HepG2 (cell line): ENCODE results near the gene TCF25. TPM values are rescaled to one million over a fixed set of nuclear protein-coding genes. Genes with fewer than 3 reads are reported as not detected.
A peak's percentile ranks its signal among the peaks of the same experiment; 100 is the strongest.

Source experiments
- ARHGAP35 ChIP-seq: sonication (generic); formaldehyde crosslinking; IDR thresholded peaks from 2 replicates; pipeline ENCODE4 v1.9.0; 2022; ENCODE audit warnings: mild to moderate bottlenecking, inconsistent platforms, moderate library complexity, missing genetic modification reagents, borderline replicate concordance
- HNRNPL ChIP-seq: fragments of 200-400 bp; formaldehyde crosslinking; IDR thresholded peaks from 2 replicates; pipeline ENCODE4 v1.6.1; 2017; ENCODE audit warnings: mild to moderate bottlenecking, low read depth, low read length
- HOXA5 ChIP-seq: sonication (generic); formaldehyde crosslinking; IDR thresholded peaks from 2 replicates; pipeline ENCODE4 v1.4.0; 2020; ENCODE audit warnings: missing genetic modification reagents
- MAX ChIP-seq: IDR thresholded peaks from 2 replicates; pipeline ENCODE4 v1.6.1; 2012; ENCODE audit warnings: inconsistent platforms
- MEF2D ChIP-seq: sonication (generic); formaldehyde crosslinking; IDR thresholded peaks from 2 replicates; pipeline ENCODE4 v1.5.1; 2020; ENCODE audit warnings: mild to moderate bottlenecking, missing genetic modification reagents
- MEIS2 ChIP-seq: sonication (generic); formaldehyde crosslinking; IDR thresholded peaks from 2 replicates; pipeline ENCODE4 v1.9.0; 2021; ENCODE audit warnings: mild to moderate bottlenecking, missing genetic modification reagents
- MLXIP ChIP-seq: sonication (generic); formaldehyde crosslinking; IDR thresholded peaks from 2 replicates; pipeline ENCODE4 v1.9.0; 2021; ENCODE audit warnings: missing genetic modification reagents, borderline replicate concordance
- NFIC ChIP-seq: IDR thresholded peaks from 2 replicates; pipeline ENCODE4 v1.6.1; 2012; ENCODE audit warnings: mild to moderate bottlenecking, low read length, inconsistent platforms
- NFKB2 ChIP-seq: sonication (generic); formaldehyde crosslinking; IDR thresholded peaks from 2 replicates; pipeline ENCODE4 v1.4.0; 2020; ENCODE audit warnings: missing genetic modification reagents, borderline replicate concordance
- REXO4 ChIP-seq: sonication (generic); formaldehyde crosslinking; IDR thresholded peaks from 2 replicates; pipeline ENCODE4 v1.8.0; 2022; ENCODE audit warnings: missing genetic modification reagents, mild to moderate bottlenecking, borderline replicate concordance
- YEATS4 ChIP-seq: sonication (generic); formaldehyde crosslinking; IDR thresholded peaks from 2 replicates; pipeline ENCODE4 v1.4.0; 2020; ENCODE audit warnings: missing genetic modification reagents, borderline replicate concordance
- ZFYVE20 ChIP-seq: sonication (generic); formaldehyde crosslinking; IDR thresholded peaks from 2 replicates; pipeline ENCODE4 v1.8.0; 2023; ENCODE audit warnings: low read depth, mild to moderate bottlenecking, moderate library complexity, missing genetic modification reagents, borderline replicate concordance
- ZNF101 ChIP-seq: sonication (generic); formaldehyde crosslinking; IDR thresholded peaks from 2 replicates; pipeline ENCODE4 v1.4.0; 2020; ENCODE audit warnings: mild to moderate bottlenecking, low read depth, missing genetic modification reagents, borderline replicate concordance
- ZNF766 ChIP-seq: sonication (generic); formaldehyde crosslinking; IDR thresholded peaks from 2 replicates; pipeline ENCODE4 v1.5.0; 2020; ENCODE audit warnings: missing genetic modification reagents, borderline replicate concordance
- ZNF773 ChIP-seq: sonication (generic); formaldehyde crosslinking; IDR thresholded peaks from 2 replicates; pipeline ENCODE4 v1.4.0; 2020; ENCODE audit warnings: missing genetic modification reagents, borderline replicate concordance
- polyA plus RNA-seq, 8 experiments: library from polyadenylated mRNA; depleted of rRNA in 3 of 8; stranded (reverse) in 7 of 8; unstranded in 1 of 8; fragments of >200 nt; fragmentation: Illumina TruSeq in 4 of 8; extraction: Trizol in 4 of 8; gene quantifications; 2 replicates each; pipeline versions ENCODE4 v1.2.1 to v1.2.3, GENCODE V29; 2011 to 2016; ENCODE audit warnings: low read depth in 4 of 8, missing spikeins in 1 of 8, mixed read lengths in 1 of 8; ENCODE audit not compliant: insufficient read depth in 1 of 8
- total RNA-seq, 5 experiments: library from RNA; depleted of rRNA; stranded (reverse); fragments of >200 nt; fragmentation: Illumina TruSeq; extraction: Trizol; gene quantifications; 2 replicates each; pipeline ENCODE4 v1.2.3, GENCODE V29; 2016; ENCODE audit warnings: low read depth in 1 of 5
- TF ChIP-seq, protein P1 (sequence below): sonication (generic); formaldehyde crosslinking; IDR thresholded peaks from 2 replicates; pipeline ENCODE4 v1.4.0; 2020; ENCODE audit warnings: missing genetic modification reagents
- TF ChIP-seq, protein P2 (sequence below), 2 experiments: sonication (generic) in 1 of 2; formaldehyde crosslinking in 1 of 2; IDR thresholded peaks; 2 replicates each; pipeline versions ENCODE4 v1.6.1 to v1.9.0; 2014 to 2022; ENCODE audit warnings: antibody characterized with exemption in 1 of 2, borderline replicate concordance in 1 of 2, inconsistent platforms in 1 of 2, low read depth in 1 of 2, missing genetic modification reagents in 1 of 2

Gene TCF25
- total and polyA plus RNA-seq, 2 of the 13 experiments (the other 11 are each of a cell fraction or from before 2014, with no cell fraction given): 138 to 206 TPM

DNA sequence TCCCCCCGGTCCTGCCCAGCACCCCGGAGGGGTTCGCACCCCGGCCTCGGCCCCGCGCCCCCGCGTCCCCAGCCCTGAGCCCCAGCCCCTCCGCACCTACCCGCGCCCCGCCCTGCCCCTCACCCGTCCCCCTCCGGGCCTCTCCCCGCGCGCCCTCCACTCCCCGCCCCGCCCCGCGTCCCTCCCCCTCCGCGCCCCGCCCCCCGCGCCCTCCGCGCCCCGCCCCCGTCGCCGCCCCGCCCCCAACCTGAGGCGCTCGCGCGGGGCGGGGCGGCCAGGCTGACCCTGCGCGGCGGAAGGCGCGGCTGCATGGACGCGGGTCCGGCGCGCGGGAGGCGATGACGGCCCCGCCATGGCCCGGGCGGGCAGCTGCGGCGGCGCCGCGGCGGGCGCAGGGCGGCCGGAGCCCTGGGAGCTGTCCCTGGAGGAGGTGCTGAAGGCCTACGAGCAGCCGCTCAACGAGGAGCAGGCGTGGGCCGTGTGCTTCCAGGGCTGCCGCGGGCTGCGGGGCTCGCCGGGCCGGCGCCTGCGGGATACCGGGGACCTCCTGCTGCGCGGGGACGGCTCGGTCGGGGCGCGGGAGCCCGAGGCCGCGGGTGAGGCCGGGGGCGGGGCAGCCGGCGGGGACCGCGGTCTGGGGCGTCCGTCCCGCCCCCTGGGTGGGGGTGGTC, 45.1 kb upstream of the TCF25 start, which contains the start of gene SPIRE2 (continued):
- TF ChIP-seq YEATS4 (CRISPR knock-in tag): peak; percentile 78
- no peak for TF ChIP-seq ARHGAP35 (CRISPR knock-in tag)
- TF ChIP-seq MEF2D (CRISPR knock-in tag): no peak
- TF ChIP-seq NFIC: no peak
- 0 out of 2 replicates have a peak, but pooled peaks have one; percentile 45 for TF ChIP-seq ZNF773 (CRISPR knock-in tag)
- TF ChIP-seq, protein P1, sequence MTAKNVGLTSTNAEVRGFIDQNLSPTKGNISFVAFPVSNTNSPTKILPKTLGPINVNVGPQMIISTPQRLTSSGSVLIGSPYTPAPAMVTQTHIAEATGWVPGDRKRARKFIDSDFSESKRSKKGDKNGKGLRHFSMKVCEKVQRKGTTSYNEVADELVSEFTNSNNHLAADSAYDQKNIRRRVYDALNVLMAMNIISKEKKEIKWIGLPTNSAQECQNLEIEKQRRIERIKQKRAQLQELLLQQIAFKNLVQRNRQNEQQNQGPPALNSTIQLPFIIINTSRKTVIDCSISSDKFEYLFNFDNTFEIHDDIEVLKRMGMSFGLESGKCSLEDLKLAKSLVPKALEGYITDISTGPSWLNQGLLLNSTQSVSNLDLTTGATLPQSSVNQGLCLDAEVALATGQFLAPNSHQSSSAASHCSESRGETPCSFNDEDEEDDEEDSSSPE (CRISPR knock-in tag): no peak
- peak; percentile 53; the same call in 1 of the 2 replicates for TF ChIP-seq ZFYVE20
- no peak for TF ChIP-seq REXO4 (CRISPR knock-in tag)
- 0 out of 2 replicates have a peak, but pooled peaks have one; percentile 17 for TF ChIP-seq MLXIP (CRISPR knock-in tag)
- TF ChIP-seq HNRNPL: no peak
- TF ChIP-seq, protein P2, sequence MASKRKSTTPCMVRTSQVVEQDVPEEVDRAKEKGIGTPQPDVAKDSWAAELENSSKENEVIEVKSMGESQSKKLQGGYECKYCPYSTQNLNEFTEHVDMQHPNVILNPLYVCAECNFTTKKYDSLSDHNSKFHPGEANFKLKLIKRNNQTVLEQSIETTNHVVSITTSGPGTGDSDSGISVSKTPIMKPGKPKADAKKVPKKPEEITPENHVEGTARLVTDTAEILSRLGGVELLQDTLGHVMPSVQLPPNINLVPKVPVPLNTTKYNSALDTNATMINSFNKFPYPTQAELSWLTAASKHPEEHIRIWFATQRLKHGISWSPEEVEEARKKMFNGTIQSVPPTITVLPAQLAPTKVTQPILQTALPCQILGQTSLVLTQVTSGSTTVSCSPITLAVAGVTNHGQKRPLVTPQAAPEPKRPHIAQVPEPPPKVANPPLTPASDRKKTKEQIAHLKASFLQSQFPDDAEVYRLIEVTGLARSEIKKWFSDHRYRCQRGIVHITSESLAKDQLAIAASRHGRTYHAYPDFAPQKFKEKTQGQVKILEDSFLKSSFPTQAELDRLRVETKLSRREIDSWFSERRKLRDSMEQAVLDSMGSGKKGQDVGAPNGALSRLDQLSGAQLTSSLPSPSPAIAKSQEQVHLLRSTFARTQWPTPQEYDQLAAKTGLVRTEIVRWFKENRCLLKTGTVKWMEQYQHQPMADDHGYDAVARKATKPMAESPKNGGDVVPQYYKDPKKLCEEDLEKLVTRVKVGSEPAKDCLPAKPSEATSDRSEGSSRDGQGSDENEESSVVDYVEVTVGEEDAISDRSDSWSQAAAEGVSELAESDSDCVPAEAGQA (IDR thresholded peaks at IDR 0.05; ENCODE audit: low read depth): no peak
- TF ChIP-seq, protein P2 (CRISPR knock-in tag; IDR thresholded peaks at IDR 0.05; ENCODE audit: borderline replicate concordance): no peak
- no peak; the same call in 1 of the 2 replicates for TF ChIP-seq HOXA5 (CRISPR knock-in tag)
- no peak for TF ChIP-seq ZNF101
- no peak for TF ChIP-seq NFKB2 (CRISPR knock-in tag)
- peak; percentile 64 for TF ChIP-seq MAX
- TF ChIP-seq MEIS2: no peak; the same call in 1 of the 2 replicates
- no peak for TF ChIP-seq ZNF766 (CRISPR knock-in tag)
